ENCODE results near the gene BORCS6. TPM values are rescaled to one million over a fixed set of nuclear protein-coding genes. Genes with fewer than 3 reads are reported as not detected.

The BORCS6 gene
- 10.8 and 11.3 TPM in 2 replicates for total RNA-seq

DNA sequence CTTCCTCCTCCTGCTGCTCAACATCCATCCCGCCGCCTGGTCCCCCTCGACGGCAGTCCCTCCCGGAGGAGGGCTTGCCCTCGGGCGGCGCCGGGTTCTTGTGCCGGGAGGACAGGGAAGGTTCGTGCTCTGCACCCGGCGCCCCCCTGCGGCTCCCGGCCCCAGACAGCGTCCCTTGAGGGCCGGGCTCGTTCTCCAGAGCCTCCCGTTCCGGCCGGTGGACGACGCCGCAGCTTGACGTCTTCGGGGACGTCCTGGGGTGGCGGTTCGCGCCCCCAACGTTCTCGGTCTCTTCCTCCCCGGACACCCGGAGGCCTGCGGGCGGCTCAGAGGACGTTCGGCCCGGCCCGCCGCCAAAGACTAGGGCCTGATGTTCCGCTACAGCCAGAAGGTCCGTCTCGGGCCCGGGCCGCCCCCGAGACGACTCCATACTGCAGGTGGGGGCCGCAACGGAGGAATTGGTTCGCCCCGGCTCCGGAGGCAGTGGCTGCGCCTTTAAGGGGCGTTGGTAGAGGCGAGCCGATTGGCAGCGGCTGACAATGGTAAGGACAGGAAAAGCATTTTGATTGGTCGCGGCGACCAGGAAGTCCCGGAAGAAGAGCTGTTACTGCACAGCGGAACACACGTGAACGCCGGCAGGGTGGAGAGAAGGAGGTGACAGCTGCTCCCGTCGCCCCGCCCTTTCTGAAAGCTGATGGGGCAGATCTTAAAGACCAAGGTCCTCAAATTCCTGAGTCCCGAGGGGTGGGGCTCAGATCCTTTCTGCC lies at the start of gene BORCS6:
Gene BORCS6, minus strand, starts transcription at position 470 of the 767 bp plus-strand sequence. Its CDS starts 40 bp downstream, at position 430.

DNA sequence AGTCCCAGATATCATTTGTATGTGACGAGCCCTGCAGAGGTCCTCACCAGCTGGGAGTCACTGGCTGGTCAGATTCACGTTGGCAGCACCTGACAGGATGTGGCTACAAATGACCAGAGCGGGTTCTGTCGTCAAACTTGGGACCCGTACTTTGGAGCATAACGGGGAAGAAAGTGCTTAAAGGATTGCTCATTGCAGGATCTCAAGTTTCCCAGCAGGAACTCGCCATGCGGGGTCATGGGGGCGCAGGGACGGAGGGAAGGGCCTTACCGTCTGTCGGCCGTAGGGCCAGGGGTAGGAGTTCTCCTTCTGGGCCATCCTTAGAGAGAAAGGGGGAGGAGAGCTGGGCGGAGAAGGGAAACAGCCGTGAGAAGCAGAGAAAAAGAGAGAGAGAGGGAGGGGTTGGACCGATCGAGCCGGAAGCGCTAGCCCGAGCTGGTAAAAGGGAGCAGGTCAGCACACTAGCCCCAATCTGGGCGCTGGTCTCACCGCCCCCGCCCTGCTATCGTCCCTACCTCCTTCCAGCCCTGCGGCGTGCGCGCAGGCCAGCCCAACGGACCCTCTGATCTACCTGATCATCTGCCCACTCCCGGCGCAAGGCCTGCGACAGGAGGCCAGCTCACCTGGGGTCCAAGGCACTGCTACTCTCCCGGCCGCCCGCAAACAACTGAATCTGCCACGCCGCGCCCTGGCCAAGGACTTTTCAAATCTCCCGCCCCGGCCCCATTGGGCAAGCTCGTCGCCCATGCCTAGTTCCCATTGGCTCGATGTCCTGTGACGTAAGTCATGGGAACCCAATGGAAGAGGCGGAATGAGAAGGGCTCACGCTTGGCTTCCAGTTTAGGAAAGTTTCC lies 20.2 kb upstream of the BORCS6 start, which contains the start of gene AURKB:
Gene AURKB, minus strand, starts transcription at position 669 of the 854 bp plus-strand sequence. Its CDS starts 351 bp downstream, at position 318.

DNA sequence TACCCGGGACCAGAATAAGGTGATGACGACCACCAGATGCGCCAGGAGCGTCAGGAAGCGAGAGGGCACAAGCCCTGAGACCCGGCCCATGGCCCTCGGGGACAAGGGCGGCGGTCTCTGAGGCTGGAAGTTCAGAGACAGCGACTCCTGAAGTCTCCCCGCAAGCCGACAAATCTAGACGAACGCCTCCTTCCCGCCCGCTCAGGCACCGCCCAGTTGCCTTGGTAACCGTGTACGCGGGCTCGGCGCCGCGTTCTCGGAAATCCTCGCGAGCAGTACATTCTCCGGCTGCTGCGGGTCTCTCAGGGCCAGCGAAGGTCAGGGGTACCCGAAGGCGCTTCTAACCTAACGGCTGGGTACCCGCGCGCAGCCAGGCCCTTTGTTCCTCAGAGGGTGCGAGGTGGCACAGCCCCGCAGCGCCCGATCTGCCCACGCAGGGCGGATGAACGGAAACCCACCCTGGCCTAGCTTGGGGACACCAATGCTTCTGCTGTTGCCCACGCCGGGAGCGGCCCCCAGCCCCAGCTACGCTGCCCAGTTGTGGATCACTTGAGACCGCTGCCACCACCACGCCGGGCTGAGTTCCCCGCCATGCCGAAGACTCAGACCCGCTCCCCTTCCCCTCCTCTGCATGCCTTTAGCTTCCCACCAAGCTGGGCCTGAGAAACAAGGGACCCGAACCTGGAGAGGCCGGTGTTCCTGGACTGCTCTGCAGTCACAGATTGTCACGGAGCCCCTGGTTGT lies 13.6 kb downstream of the BORCS6 start, which contains the start of gene TMEM107:
Gene TMEM107, minus strand, starts transcription at position 184 of the 744 bp plus-strand sequence. Its CDS starts 94 bp downstream, at position 90.

DNA sequence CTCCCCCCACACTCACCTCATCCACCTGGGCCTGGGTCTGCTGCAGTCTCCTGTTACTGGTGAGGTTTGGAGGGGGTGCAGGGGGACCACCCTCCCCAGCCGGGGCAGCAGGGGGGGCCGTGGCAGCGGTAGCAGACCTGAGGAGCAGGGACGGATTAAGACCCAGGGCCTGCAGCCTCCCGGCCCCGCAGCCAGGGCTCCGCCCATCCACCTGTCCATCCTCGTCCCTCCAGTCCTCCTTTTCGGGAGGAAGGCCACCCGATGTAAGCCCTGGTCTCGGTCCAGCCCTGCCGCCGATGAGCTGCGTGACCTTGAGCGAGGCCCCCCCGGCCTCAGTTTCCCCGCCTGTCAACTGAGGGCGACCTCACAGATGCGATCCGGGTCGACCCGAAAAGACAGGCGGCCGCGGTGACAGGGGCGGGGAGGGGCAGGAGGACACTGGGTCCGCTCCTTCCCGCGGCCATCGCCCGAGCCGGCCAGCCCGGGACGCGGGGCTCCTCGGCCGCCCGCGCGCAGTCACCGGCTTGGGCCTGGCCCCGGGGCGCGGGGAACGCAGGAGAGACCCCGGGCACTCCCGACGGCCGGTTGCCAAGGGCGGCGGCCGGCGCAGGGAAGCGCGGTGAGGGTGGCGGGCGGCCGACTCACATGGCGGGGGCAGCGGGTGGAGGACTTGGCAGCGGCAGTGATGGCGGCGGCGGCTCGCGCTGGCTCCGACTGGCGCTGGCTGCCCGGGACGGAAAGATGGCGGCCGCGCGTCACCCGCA lies 27.6 kb downstream of the BORCS6 start, which contains the start of gene VAMP2:
Gene VAMP2, minus strand, starts transcription at position 716 of the 764 bp plus-strand sequence. Its CDS starts 69 bp downstream, at position 647.

DNA sequence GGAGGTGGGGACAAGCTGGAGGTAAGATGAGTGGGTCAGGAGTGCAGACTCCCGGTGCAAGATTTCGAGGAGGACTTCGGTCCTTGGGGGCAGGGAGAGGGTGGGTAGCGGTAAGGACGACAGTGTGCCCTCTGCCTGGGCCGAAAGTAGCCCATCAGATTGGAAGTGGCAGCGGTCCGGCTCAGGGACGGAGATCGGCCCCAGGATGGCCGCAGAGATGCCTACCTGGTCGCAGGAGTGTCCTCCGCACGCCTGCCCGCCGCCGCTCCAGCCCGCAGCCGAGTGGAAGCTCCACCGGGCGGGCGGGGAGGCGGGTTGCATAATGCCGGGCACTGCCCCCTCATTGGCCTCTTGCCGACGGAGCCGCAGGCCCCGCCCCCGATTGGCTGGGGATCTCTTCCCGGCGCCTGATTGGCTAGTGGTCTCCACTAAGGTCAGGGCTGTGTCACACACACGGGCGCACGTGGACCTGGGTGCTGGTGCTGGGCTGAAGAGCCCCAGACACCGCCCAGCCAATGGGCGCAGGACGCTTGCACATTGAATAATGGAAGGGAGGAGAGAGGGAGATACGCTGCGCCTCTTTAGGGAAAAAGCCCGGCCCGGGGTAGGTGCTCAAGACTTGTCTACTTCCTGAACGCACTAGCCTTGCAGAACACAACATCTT lies 37.7 kb downstream of the BORCS6 start, which contains the start of gene PER1:
Gene PER1, minus strand, starts transcription at position 293 of the 664 bp plus-strand sequence. CDS start 1,698 bp downstream, outside the sequence.

Other genes with a start within 250 kb of the BORCS6 start
- not detected in 2 replicates for gene GUCY2D, start 187.6 kb downstream of the BORCS6 start, total RNA-seq
- not detected in 2 replicates for gene ALOX15B, start 151.1 kb downstream of the BORCS6 start, total RNA-seq
- gene ALOX12B, start 102.5 kb downstream of the BORCS6 start, total RNA-seq, result not detected in 2 replicates
- gene ALOXE3, start 71.7 kb downstream of the BORCS6 start, total RNA-seq, result under 0.01 TPM in 1 of 2 replicates, not detected in the other
- gene HES7, start 66.1 kb downstream of the BORCS6 start, total RNA-seq, result 0.19 and 0.33 TPM in 2 replicates
- 9.9 and 12.1 TPM in 2 replicates for gene PER1, start 37.8 kb downstream of the BORCS6 start, total RNA-seq
- gene VAMP2, start 27.2 kb downstream of the BORCS6 start, total RNA-seq, result 5.5 and 5.6 TPM in 2 replicates
- gene TMEM107, start 13.8 kb downstream of the BORCS6 start, total RNA-seq, result 17.7 and 19.6 TPM in 2 replicates
- 17.6 and 26.1 TPM in 2 replicates for gene AURKB, start 20.4 kb upstream of the BORCS6 start, total RNA-seq
- 16.0 and 17.5 TPM in 2 replicates for gene CTC1, start 57.9 kb upstream of the BORCS6 start, total RNA-seq
- gene PFAS, start 59.1 kb upstream of the BORCS6 start, total RNA-seq, result 49.6 and 50.2 TPM in 2 replicates
- gene RANGRF, start 98.5 kb upstream of the BORCS6 start, total RNA-seq, result 11.2 and 11.8 TPM in 2 replicates
- 0.67 and 0.98 TPM in 2 replicates for gene SLC25A35, start 105.2 kb upstream of the BORCS6 start, total RNA-seq
- 38.0 and 42.1 TPM in 2 replicates for gene ARHGEF15, start 120.1 kb upstream of the BORCS6 start, total RNA-seq
- gene ODF4, start 149.7 kb upstream of the BORCS6 start, total RNA-seq, result not detected in 2 replicates
- 3,164 and 3,604 TPM in 2 replicates for gene RPL26, start 193.0 kb upstream of the BORCS6 start, total RNA-seq
- gene RNF222, start 207.6 kb upstream of the BORCS6 start, total RNA-seq, result not detected in 2 replicates
- gene NDEL1, start 245.7 kb upstream of the BORCS6 start, total RNA-seq, result 57.5 and 62.9 TPM in 2 replicates

Measured in vein endothelial cell (primary cell).